Muscle of arm (tissue), 14 donors: Measurements from ENCODE around the gene PFDN2. TPM values are rescaled to one million over a fixed set of nuclear protein-coding genes. Genes with fewer than 3 reads are reported as not detected.

Experiments used
- DNase-seq: peaks from one replicate; pipeline ENCODE4 v3.0.0-alpha.2; 2013
- long read RNA-seq, 11 donors: transcript quantifications; one replicate each; lab custom pipeline, GENCODE V29; 2026
- polyA plus RNA-seq, 12 donors: library from polyadenylated mRNA; unstranded; fragments of 120-200 nt; gene quantifications; one replicate each; pipeline ENCODE4 v1.2.1, GENCODE V29; 2013; ENCODE audit not compliant: insufficient read length in 12 of 12

Gene PFDN2, protein sequence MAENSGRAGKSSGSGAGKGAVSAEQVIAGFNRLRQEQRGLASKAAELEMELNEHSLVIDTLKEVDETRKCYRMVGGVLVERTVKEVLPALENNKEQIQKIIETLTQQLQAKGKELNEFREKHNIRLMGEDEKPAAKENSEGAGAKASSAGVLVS
- 10 to 100 TPM in 11 of 12 donors, not detected in 1; 51.9 to 78.1 (median 63.6) TPM for polyA plus RNA-seq
- long read RNA-seq, donor 1, transcript PFDN2-201 (4 exons, 677 nt): major isoform, 39 of 124 reads
- long read RNA-seq, donor 1, partial matches to known transcripts: 69 of 124 reads
- long read RNA-seq, donor 1, other reads (novel, unspliced or antisense): 16 of 124 reads
- long read RNA-seq, donor 2, transcript PFDN2-201 (4 exons, 677 nt): major isoform, 48 of 78 reads
- long read RNA-seq, donor 2, partial matches to known transcripts: 29 of 78 reads
- long read RNA-seq, donor 2, other reads (novel, unspliced or antisense): 0 of 78 reads
- long read RNA-seq, donor 3, transcript PFDN2-201 (4 exons, 677 nt): major isoform, 29 of 44 reads
- long read RNA-seq, donor 3, partial matches to known transcripts: 15 of 44 reads
- long read RNA-seq, donor 3, other reads (novel, unspliced or antisense): 0 of 44 reads
- long read RNA-seq, donor 4, transcript PFDN2-201 (4 exons, 677 nt): major isoform, 12 of 43 reads
- long read RNA-seq, donor 4, partial matches to known transcripts: 31 of 43 reads
- long read RNA-seq, donor 4, other reads (novel, unspliced or antisense): 0 of 43 reads
- long read RNA-seq, donor 5, transcript PFDN2-201 (4 exons, 677 nt): major isoform, 60 of 63 reads
- long read RNA-seq, donor 5, partial matches to known transcripts: 0 of 63 reads
- long read RNA-seq, donor 5, other reads (novel, unspliced or antisense): 0 of 63 reads
- long read RNA-seq, donor 6, transcript PFDN2-201 (4 exons, 677 nt): major isoform, 35 of 49 reads
- long read RNA-seq, donor 6, partial matches to known transcripts: 14 of 49 reads
- long read RNA-seq, donor 6, other reads (novel, unspliced or antisense): 0 of 49 reads
- long read RNA-seq, donor 7, transcript PFDN2-201 (4 exons, 677 nt): major isoform, 23 of 24 reads
- long read RNA-seq, donor 7, partial matches to known transcripts: 0 of 24 reads
- long read RNA-seq, donor 7, other reads (novel, unspliced or antisense): 0 of 24 reads
- long read RNA-seq, donor 8, transcript PFDN2-201 (4 exons, 677 nt): major isoform, 47 of 70 reads
- long read RNA-seq, donor 8, partial matches to known transcripts: 21 of 70 reads
- long read RNA-seq, donor 8, other reads (novel, unspliced or antisense): 0 of 70 reads
- long read RNA-seq, donor 9, transcript PFDN2-201 (4 exons, 677 nt): major isoform, 28 of 66 reads
- long read RNA-seq, donor 9, partial matches to known transcripts: 38 of 66 reads
- long read RNA-seq, donor 9, other reads (novel, unspliced or antisense): 0 of 66 reads
- long read RNA-seq, donor 10, transcript PFDN2-201 (4 exons, 677 nt): major isoform, 42 of 44 reads
- long read RNA-seq, donor 10, partial matches to known transcripts: 0 of 44 reads
- long read RNA-seq, donor 10, other reads (novel, unspliced or antisense): 0 of 44 reads
- long read RNA-seq, donor 11, transcript PFDN2-201 (4 exons, 677 nt): major isoform, 55 of 100 reads
- long read RNA-seq, donor 11, partial matches to known transcripts: 45 of 100 reads
- long read RNA-seq, donor 11, other reads (novel, unspliced or antisense): 0 of 100 reads

DNA sequence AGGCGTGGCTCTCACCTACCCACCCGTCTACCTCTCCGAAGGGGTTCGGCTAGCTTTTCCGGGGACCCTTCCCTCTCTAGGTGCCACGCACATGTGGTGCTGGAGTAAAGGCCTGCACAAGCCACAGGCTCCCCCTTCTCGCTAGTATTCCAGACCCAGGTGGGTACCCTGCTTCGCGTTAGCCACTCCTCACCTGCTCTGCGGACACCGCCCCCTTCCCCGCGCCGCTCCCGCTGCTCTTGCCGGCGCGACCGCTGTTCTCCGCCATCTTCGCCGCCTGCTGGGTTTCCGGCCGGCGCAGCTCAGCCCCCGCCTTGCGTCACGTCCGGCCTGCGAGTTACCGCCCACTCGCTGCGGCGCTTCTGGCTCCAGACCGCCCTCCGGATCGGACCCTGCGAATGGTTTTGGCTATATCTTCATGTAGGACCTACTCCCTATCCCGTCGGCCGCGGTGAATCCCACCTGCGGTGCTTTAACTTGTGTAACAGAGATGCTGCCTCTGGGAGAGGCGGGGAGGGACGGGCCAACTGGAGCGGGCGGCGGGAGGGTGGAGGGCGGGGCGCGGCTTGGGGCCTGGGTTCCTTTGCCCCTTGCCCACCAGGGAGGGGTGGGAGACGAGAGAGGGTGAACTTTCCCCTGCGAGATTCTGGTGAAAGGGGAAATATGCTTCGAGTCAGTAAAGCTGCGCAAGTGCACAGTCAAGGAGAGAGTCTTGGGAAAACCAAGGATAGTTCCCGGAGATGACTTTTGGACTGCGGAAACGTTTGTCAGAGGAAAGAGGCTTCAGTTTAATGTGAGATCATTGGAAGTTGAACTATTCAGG lies at the start of gene PFDN2, which contains the start of gene NIT1:
Gene PFDN2, minus strand, starts transcription at position 279 of the 823 bp plus-strand sequence. Its CDS starts 11 bp downstream, at position 268.
Gene NIT1, plus strand, starts transcription at position 347 of the 823 bp plus-strand sequence. Its CDS starts 72 bp downstream, at position 419.
- DNase-seq: peak; percentile 91

DNA sequence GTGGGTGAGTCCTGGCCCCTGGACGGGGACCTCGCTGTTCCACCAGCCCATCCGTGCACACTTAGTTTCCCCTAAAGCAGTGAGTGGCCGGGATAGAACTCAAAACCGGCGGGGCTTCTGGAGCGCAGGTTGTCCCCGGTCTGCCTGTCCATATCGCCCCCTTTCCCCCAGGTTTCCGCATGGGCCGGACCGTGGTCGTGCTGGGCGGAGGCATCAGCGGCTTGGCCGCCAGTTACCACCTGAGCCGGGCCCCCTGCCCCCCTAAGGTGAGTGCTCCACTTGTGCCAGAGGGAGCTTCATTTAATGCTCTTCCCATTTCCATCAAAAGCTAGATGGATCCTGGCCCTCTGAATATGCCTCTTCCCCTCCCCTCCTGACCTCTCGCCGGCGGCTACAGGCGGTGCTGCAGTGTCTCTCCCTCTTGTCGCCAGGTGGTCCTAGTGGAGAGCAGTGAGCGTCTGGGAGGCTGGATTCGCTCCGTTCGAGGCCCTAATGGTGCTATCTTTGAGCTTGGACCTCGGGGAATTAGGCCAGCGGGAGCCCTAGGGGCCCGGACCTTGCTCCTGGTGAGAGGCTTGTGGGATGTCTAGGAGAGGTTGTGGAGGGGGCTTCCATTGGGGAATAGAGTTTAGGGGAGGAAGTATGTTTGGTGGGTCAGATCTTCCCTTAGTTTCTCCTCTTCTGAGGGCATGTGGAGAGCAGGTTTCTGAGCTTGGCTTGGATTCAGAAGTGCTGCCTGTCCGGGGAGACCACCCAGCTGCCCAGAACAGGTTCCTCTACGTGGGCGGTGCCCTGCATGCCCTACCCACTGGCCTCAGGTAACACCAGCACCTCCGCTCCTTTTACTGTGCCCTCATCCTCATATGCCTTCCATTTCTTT lies 49.1 kb upstream of the PFDN2 start:
- no peak for DNase-seq

DNA sequence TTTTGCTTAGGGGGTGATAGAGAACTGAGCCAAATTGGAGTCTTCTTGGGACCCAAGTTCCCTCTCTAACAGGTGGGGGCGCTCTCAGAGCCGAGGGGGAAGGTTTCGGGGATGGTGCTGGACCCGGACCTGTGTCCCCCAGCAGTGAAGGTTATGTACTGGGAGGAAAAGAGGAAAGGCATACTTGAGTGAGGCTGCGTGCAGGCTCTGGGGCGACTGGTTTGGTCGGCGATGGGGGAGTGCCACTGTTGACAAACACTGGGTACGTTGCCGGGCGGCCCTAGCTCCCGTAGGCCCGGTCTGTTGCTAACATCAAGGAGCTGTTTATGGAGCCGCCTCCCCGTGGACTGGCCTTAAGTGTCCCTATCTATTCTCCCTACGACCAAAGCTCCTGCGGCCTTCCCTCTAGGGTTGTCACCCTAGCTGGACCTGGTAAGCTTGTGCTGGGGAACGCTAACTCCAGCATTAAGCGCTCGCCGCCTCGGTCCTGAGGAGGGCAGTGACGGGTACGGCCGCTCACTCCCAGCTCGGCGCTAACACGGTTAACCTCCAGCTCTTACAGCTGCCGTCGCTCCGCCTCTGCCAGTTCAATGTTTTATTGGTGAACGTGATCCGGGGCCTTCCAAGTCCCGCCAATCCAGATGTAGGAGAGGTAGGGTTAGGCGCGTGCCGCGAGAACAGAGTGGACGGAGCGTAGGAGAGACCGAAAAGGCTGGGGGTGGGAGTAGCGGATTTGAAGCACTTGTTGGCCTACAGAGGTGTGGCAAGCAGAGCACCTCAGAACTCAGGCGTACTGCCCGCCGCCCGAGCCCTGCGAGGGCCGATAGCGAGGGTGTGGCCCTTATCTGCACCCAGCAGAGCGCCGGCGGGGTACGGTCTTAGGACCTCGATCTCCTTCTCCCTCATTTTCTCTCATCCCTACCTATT lies 48.2 kb upstream of the PFDN2 start, which contains the start of gene PPOX:
Gene PPOX, plus strand, starts transcription at position 685 of the 927 bp plus-strand sequence. CDS start 422 bp downstream, outside the sequence.
- peak; percentile 98 for DNase-seq

DNA sequence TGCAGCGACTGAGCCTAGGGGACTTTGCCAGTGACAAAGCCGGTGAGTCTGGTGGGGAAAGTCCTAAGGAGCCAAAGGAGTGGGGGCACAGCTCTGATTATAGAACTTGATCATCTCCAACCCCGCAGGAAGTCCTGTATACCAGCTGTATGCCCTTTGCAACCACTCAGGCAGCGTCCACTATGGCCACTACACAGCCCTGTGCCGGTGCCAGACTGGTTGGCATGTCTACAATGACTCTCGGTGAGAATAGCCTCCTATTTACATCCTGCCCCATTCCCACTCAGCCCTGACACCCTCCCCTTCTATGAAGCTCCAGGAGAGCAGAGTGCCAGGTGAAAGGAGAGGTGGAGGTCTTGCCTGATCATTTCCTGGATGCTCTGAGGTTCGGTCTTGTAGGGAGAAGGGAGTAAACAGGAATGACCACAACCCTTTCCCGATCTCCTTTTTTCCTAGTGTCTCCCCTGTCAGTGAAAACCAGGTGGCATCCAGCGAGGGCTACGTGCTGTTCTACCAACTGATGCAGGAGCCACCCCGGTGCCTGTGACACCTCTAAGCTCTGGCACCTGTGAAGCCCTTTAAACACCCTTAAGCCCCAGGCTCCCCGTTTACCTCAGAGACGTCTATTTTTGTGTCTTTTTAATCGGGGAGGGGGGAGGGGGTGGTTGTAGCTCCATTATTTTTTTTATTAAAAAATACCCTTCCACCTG lies 47.2 kb upstream of the PFDN2 start:
- no peak for DNase-seq

DNA sequence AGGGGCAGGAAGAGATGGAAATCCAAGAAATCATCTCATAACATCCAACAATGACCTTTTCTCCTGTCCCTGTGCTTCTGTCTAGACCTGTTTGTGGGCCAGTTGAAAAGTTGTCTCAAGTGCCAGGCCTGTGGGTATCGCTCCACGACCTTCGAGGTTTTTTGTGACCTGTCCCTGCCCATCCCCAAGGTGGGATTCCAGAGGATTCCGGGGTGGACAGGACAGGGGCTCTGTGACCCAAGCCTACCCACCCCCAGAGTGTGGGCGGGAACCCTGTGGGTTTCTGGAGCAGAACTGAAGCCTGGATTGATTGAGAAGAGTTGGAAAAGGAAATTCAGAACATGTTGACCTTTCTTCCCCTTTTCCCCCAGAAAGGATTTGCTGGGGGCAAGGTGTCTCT lies 46.0 kb upstream of the PFDN2 start:
- no peak for DNase-seq

DNA sequence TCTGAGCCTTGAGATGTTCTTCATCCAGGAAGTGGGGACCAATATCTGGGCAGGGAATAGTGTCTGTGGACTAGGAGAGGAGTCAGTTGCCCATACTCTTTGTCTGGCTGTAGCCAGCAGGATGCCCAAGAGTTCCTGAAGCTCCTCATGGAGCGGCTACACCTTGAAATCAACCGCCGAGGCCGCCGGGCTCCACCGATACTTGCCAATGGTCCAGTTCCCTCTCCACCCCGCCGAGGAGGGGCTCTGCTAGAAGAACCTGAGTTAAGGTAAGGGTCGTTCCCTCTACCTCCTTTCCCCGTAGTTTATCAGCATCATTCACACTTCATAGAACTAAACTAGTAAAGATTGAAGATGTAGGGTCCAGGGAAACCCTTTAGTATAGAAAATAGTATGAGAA lies 45.0 kb upstream of the PFDN2 start:
- DNase-seq: no peak

DNA sequence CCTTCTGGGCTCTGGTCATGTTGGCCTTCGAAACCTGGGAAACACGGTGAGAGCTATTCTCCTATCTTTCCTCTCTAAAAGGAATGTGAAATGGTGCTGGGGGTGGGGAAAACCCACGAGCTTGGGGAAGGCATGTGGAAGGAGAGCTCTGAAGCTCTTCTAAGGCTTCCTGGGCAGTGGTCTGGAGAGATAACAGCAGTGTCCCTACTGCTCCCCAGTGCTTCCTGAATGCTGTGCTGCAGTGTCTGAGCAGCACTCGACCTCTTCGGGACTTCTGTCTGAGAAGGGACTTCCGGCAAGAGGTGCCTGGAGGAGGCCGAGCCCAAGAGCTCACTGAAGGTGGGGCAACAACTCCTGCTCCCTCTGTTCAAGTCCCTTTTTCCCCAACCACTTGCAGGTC lies 44.2 kb upstream of the PFDN2 start:
- no peak for DNase-seq

DNA sequence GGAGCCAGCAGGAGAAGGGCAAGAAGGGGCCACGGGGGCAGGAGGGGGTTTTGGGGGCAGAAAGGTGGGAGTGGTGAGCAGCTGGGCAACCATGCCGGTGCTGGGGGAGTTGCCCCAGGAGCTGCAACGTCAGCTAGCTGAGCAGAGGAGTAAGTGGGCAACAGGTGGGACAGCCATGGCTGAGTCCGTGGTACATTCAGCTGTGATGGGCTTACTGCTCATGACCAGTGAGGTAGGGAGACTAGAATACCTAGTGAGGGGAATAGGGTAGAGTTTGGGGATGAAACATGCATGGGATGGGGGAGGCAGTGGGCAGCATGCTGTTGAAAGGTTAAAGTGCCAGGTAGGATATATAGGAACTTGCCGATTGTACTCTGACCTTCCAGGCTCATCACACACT lies 43.8 kb upstream of the PFDN2 start:
- DNase-seq: no peak

DNA sequence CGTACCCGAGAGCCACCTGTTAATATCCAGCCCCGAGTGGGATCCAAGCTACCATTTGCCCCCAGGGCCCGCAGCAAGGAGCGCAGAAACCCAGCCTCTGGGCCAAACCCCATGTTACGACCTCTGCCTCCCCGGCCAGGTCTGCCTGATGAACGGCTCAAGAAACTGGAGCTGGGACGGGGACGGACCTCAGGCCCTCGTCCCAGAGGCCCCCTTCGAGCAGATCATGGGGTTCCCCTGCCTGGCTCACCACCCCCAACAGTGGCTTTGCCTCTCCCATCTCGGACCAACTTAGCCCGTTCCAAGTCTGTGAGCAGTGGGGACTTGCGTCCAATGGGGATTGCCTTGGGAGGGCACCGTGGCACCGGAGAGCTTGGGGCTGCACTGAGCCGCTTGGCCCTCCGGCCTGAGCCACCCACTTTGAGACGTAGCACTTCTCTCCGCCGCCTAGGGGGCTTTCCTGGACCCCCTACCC lies 42.9 kb upstream of the PFDN2 start:
- DNase-seq: no peak

DNA sequence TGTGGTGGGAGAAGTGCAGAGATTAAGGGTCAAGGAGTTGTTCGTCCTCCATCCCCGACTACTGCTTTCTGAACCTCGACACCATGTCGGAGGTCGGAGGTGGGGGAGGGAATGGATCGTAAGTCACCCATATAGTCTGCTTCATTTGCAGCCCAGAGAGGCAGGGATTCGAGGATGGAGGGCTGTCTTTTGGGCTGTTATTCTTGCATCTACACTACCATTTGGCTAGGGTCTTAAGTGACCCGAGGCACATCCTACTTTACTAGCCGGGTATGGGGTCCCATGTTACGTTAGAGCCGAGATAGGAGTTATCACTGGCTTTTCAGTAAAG lies 42.0 kb upstream of the PFDN2 start:
- no peak for DNase-seq

DNA sequence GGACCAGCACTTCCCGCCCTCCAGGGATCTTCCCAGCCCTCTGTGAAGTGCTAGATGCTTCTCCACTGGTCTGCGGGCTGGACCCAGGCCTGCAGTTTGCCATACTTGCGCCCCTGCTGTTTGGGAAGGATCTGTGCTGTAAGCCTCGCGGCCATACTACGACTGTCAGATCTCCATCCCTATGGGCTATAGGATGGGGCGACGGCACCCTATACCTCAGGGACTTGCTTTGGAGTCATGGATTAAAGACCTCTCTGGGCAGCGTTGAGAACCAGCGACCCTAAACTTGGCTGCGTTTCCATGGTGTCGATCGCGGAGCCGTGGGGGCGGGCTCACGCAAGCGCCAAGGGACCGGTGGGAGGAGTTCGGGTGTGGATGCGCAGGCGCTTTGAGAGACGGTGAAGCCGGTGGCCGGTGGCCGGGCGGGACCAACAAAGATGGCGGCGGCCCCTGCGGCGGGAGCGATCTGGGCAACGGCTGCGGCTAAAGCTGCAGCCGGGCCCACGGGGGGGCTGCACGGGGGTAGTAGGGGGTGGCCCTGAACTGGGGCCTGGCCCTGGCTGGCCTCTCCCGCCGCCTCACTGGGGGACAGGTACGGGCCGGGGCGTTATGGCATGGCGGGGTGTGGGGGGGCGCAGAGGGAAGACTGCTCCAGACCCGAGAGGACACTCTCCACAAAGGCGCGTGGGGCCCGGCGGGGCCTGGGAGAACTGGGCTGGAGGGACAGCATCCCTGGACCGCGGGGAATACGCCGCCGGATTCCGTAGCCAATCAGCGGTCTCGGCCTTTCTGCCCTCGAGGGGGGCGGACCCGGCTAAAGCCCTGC lies 41.5 kb upstream of the PFDN2 start, which contains the start of gene USP21:
Gene USP21, plus strand, starts transcription at position 414 of the 826 bp plus-strand sequence. CDS start 1,141 bp downstream, outside the sequence.
- peak; percentile 96 for DNase-seq

DNA sequence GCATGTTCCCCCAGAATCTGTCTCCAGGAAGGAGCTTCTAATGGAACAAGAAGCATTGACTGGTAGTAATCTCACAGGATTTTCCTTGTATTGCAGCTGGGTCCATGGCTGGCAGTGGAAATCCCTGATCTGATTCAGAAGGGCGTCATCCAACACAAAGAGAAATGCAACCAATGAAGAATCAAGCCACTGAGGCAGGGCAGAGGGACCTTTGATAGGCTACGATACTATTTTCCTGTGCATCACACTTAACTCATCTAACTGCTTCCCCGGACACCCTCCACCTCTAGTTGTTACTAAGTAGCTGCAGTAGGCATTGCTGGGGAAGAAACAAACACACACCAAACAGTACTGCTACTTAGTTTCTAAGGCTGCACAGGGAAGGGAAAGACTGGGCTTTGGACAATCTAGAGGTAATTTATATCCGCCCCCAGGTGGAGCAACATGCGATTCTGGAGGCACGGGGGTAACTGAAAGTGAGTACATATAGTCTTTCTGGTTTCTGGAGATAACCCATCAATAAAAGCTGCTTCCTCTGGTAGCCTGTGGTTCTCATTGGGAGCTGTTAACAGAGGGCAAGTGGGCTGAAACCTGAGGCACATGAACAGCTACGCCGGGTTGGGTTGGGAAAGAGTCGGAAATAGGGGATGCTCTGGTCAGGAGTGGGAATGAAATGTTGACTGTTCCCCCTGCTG lies 40.6 kb upstream of the PFDN2 start:
- DNase-seq: no peak

DNA sequence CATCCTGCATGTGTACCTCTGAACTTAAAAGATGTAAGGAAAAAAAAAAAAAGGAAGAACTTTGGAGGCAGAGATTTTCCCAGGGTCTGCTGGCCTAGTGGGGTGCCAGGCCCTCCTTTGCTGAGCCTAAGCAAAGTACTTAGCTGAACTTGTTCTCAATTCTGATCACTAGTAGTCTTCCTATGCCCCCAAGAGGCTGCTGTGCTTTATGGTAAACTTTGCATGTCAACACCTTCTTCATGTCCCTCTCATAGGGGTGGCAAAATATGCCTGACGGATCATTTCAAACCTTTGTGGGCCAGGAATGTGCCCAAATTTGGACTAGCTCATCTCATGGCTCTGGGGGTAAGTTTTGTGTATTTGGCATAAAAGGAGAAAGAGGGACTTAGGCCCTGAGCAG lies 40.0 kb upstream of the PFDN2 start:
- no peak for DNase-seq

DNA sequence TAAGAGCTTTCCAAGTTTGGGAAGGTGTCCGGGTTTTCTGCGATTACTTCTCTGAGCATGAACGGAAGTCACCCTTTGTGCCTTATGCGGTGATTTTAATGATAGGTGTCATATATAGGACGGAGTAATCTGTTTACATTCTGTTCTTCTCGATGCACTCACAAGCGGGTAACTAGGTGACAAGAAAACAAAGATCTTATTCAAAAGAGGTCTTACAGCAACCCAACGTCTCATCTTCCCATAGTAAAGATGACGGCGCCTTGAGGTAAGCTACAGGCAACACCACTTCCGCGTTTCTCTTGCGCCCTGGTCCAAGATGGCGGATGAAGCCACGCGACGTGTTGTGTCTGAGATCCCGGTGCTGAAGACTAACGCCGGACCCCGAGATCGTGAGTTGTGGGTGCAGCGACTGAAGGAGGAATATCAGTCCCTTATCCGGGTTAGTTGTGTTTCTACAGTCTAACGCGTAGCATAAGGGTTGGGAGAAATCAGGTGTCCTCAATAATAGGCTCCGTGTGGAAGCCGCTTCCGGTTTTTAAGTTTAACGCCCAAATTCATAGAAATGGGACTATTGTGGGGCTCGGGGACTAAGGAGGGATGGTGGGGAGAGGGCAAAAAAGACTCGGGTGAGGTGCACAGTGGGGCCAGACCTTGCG lies 36.0 kb upstream of the PFDN2 start, which contains the start of gene UFC1:
Gene UFC1, plus strand, starts transcription at position 297 of the 656 bp plus-strand sequence. Its CDS starts 20 bp downstream, at position 317.
- peak; percentile 92 for DNase-seq
